ENCODE data around the gene ACTRT2. TPM values are rescaled to one million over a fixed set of nuclear protein-coding genes. Genes with fewer than 3 reads are reported as not detected.

Gene ACTRT2
- total and polyA plus RNA-seq, 2 experiments from 2014 or later = not detected

GRCh38 chr1:3061566-3061965 lies 40.3 kb downstream of the ACTRT2 start:
- H3K27me3 ChIP-seq (ENCODE audit: insufficient read depth) = peaks cover 71% of the 10 kb centered on the region
- H3K36me3 Mint-ChIP-seq (ENCODE audit: low read depth) = no peaks in the 10 kb centered on the region; the same call in 2 of the 3 replicates
- no peak overlapping the region for H3K4me3 Mint-ChIP-seq
- H3K36me3 ChIP-seq (ENCODE audit: insufficient read depth) = no peaks in the 10 kb centered on the region
- peak overlapping the region; percentile 80; the same call in 1 of the 2 replicates for H3K4me2 ChIP-seq
- peaks cover 5% of the 10 kb centered on the region for H3K4me1 Mint-ChIP-seq
- H3K27me3 Mint-ChIP-seq (ENCODE audit: insufficient read depth, low read depth, poor library complexity) = peaks cover 62% of the 10 kb centered on the region
- H3K4me3 ChIP-seq = no peak overlapping the region
- peaks cover 10% of the 10 kb centered on the region; the same call in 1 of the 2 replicates for H3K4me1 ChIP-seq (ENCODE audit: insufficient read depth)
- no peak overlapping the region for H2AFZ ChIP-seq
- ATAC-seq (no peak), DNase-seq (ENCODE audit: low spot score) (no peak)
- H3K9me2 ChIP-seq (ENCODE audit: insufficient read depth) = no peaks in the 10 kb centered on the region
- no peaks in the 10 kb centered on the region; the same call in none of the 2 replicates for H4K20me1 ChIP-seq (replicated peaks; ENCODE audit: insufficient read depth)
- H3K9me3 Mint-ChIP-seq = no peaks in the 10 kb centered on the region; the same call in 2 of the 3 replicates
- H3F3A ChIP-seq (replicated peaks; ENCODE audit: low read depth) = no peaks in the 10 kb centered on the region
- H3K79me2 ChIP-seq (replicated peaks; ENCODE audit: insufficient read depth) = no peaks in the 10 kb centered on the region
- TF ChIP-seq ETS1 (IDR thresholded peaks at IDR 0.05) (no peak), ZNF331 (CRISPR knock-in tag; IDR thresholded peaks at IDR 0.05; ENCODE audit: low read depth) (no peak), NANOG (IDR thresholded peaks at IDR 0.05; ENCODE audit: borderline replicate concordance) (no peak), JUNB (IDR thresholded peaks at IDR 0.05; ENCODE audit: unreplicated experiment) (no peak), EZH2 (IDR thresholded peaks at IDR 0.05; ENCODE audit: low read depth, unreplicated experiment) (no peak)
- H3K27ac ChIP-seq (ENCODE audit: low read depth) = no peak overlapping the region
- no peak overlapping the region for H3K27ac Mint-ChIP-seq

- peaks cover 10% of the 10 kb centered on the region; the same call in 1 of the 2 replicates for H3K4me1 ChIP-seq (ENCODE audit: insufficient read depth)
- Mint-ChIP-seq H3K36me3 (ENCODE audit: low read depth) (no peaks in the 10 kb centered on the region; the same call in 2 of the 3 replicates), H3K27me3 (ENCODE audit: insufficient read depth, low read depth, poor library complexity) (peaks cover 67% of the 10 kb centered on the region), H3K4me3 (peak overlapping the region; percentile 60), H3K4me1 (peaks cover 5% of the 10 kb centered on the region), H3K9me3 (no peaks in the 10 kb centered on the region; the same call in 2 of the 3 replicates), H3K27ac (no peak overlapping the region)
- peak overlapping the region; percentile 80 for H3K4me2 ChIP-seq
- H3F3A ChIP-seq (replicated peaks; ENCODE audit: low read depth) = no peaks in the 10 kb centered on the region
- peaks cover 77% of the 10 kb centered on the region for H3K27me3 ChIP-seq (ENCODE audit: insufficient read depth)
- H3K9me2 ChIP-seq (ENCODE audit: insufficient read depth) = no peaks in the 10 kb centered on the region
- H2AFZ ChIP-seq = peak overlapping the region; percentile 47; the same call in 1 of the 2 replicates
- H3K79me2 ChIP-seq (replicated peaks; ENCODE audit: insufficient read depth) = no peaks in the 10 kb centered on the region
- H4K20me1 ChIP-seq (replicated peaks; ENCODE audit: insufficient read depth) = no peaks in the 10 kb centered on the region; the same call in none of the 2 replicates
- H3K36me3 ChIP-seq (ENCODE audit: insufficient read depth) = no peaks in the 10 kb centered on the region
- peak overlapping the region; percentile 62 for H3K4me3 ChIP-seq
- ATAC-seq = peak; percentile 22
- H3K27ac ChIP-seq (ENCODE audit: low read depth) = no peak overlapping the region
- no peak for DNase-seq (ENCODE audit: low spot score)
- TF ChIP-seq REST (IDR thresholded peaks at IDR 0.05; ENCODE audit: unreplicated experiment) (no peak), ZNF331 (CRISPR knock-in tag; IDR thresholded peaks at IDR 0.05; ENCODE audit: low read depth) (no peak), EZH2 (IDR thresholded peaks at IDR 0.05; ENCODE audit: low read depth, unreplicated experiment) (no peak), POLR2AphosphoS5 (IDR thresholded peaks at IDR 0.05; ENCODE audit: low read depth) (no peak), STAT1 (IDR thresholded peaks at IDR 0.05; ENCODE audit: unreplicated experiment) (no peak), CREB1 (CRISPR knock-in tag; IDR thresholded peaks at IDR 0.05; ENCODE audit: low read depth) (no peak), JUNB (IDR thresholded peaks at IDR 0.05; ENCODE audit: unreplicated experiment) (no peak), ZNF462 (CRISPR knock-in tag; IDR thresholded peaks at IDR 0.05) (no peak)
Observed at GRCh38 chr1:3061981-3062615, 40.8 kb downstream of the ACTRT2 start.

Data from GM23338 (cell line).